HG03095 (cell line): Measurements from ENCODE around the gene IGF1R.

ENCODE experiments used
- ATAC-seq: cut with Tn5 transposase; IDR thresholded peaks from one replicate; pipeline ENCODE4 v1.9.1; 2021; ENCODE audit warnings: moderate library complexity; ENCODE audit not compliant: unreplicated experiment

The IGF1R gene

DNA sequence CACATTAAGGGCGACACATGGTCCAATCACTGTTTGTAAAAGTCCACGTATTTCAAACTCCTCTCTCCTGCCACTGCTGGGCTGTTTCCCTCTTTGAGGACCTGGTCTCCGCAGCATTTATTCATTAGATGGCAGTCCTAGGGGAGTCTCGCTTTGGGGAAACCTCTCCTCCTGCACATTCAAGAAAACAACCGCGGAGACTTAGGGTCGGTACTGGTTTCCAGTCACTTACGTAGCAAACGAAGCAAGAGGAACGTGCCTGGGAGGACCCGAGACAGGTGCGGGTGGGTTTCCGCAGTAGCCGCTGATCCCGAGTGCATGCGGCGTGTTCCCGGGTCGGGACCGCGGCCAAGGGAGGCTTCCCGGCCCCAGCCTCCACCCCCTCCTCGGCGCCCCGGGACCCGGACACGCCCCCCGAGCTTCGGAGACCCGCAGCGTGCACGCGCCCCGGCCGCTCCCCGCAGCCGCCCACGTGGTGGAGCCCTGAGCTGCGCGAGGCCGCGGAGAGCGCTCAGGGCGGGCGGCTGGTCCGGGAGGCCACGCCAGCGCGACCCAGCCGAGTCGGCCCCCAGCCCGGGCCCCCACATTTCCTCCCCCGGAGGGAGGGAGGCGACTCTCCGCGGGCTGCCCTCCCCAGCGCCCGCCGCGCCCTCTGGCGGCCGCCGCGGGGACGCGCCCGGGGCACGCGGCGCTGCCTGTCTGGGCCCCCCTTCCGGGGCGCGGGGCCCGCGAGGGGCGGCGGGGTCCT, 1.1 kb upstream of the IGF1R start:
- peak; percentile 46 for ATAC-seq

DNA sequence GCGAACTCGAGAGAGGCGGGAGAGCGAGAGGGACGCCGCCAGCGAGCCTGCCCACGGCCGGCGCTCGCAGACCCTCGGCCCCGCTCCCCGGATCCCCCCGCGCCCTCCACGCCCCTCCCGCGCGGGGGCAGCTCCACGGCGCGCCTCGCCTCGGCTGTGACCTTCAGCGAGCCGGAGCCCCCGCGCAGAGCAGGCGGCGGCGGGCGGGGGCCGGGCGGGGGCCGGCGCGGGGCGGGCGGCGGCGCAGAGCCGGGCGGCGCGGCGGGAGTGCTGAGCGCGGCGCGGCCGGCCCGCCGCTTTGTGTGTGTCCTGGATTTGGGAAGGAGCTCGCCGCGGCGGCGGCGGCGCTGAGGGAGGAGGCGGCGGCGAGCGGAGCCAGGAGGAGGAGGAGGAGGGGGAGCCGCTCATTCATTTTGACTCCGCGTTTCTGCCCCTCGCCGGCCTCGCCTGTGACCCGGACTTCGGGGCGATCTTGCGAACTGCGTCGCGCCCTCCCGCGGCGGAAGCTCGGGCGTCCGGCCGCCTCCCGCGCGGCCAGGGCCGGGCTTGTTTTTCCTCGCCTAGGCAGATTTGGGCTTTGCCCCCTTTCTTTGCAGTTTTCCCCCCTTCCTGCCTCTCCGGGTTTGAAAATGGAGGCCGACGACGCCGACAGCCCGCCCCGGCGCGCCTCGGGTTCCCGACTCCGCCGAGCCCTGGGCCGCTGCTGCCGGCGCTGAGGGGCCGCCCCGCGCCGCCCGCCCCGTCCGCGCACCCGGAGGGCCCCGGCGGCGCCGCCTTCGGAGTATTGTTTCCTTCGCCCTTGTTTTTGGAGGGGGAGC, 524 bp downstream of the IGF1R start:
- peak; percentile 20 for ATAC-seq

DNA sequence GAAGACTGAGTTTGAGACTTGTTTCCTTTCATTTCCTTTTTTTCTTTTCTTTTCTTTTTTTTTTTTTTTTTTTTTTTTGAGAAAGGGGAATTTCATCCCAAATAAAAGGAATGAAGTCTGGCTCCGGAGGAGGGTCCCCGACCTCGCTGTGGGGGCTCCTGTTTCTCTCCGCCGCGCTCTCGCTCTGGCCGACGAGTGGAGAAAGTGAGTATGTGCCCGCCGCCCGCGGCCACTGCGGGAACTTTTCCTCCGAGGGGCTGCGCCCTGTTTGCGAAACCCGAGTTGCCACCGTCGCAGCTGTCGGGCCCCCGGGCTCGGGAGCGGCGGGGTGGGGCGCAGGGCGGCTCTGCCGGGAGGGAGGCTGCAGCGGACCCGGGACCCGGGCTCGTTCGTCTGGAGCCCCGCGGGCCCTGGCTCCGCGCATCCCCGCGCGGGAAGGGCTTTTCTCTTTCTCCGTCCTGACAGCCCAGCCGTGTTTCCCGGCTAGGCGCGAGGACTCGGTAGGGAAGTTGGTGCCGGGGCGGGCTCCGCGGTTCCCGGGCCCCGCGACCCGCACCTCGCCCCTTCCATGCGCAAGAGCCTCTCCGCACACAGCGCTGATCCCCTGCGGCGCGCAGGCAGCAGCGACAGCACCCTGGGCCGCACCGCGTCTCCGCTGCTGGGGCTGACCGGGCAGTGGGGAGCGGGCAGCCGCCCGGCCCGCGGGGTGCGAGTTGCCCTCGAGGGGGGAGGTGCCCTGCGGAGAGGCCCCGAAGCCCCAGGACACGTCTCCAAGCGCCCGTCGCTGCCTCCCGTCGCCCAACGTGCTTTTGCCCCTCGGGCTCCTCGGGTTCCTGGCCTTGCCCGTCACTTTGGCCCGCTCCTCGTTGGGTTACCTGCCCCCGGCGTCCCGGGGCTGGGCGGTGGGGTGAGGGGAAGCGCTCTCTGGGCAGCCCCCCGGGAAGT, 1.4 kb downstream of the IGF1R start:
- no peak for ATAC-seq

DNA sequence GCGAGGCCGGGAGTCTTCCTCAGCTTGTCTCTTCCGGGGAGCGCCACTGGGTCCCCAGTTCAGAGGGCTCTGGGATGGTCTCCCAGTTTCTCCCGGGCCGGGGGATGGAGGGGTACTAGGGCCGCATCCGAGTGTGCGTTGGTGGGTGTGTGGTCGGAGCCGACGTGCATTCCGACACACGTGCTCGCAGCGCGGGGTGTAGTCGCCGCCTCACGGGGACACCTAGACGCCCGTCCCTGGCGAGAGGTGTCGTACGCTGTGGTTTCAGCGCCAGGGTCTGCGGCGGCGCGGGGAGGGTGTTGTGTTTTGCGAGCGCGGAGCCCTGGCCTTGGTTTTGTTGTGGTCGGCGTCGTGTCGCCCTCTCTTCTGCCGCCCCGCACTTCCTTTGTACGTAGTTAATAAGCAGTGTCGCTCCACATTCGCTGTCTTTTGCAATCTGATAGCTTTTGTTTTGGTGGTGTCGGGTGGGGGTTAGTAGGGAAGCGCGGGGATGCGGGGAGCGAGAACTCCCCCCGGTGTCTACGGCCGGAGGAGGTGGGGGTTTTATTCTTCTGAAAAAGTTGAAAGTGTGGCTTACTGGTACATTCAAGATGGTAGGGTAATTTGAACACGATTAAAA, 2.2 kb downstream of the IGF1R start:
- no peak for ATAC-seq

DNA sequence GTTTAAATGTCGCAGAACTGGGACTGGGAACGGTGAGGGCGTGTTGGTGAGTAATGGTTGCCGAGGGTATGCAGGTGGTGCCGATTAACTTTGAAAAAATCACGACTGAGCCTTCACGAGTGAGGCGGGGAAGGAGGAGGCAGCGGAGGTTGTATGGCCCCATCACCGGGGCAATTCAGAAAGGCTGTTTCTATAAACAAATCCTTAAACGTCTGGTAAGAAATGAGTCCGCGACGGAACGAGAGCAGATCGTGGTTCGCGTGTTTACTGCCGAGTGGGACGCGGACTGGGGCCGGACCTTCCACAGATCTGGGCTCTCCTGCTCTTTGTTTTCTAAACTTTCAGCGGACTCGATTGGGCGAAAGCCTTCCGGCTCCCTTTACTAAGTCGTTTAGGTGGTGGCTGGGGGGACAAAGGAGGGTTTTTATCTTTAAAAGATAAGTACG, 2.7 kb downstream of the IGF1R start:
- ATAC-seq, result no peak

DNA sequence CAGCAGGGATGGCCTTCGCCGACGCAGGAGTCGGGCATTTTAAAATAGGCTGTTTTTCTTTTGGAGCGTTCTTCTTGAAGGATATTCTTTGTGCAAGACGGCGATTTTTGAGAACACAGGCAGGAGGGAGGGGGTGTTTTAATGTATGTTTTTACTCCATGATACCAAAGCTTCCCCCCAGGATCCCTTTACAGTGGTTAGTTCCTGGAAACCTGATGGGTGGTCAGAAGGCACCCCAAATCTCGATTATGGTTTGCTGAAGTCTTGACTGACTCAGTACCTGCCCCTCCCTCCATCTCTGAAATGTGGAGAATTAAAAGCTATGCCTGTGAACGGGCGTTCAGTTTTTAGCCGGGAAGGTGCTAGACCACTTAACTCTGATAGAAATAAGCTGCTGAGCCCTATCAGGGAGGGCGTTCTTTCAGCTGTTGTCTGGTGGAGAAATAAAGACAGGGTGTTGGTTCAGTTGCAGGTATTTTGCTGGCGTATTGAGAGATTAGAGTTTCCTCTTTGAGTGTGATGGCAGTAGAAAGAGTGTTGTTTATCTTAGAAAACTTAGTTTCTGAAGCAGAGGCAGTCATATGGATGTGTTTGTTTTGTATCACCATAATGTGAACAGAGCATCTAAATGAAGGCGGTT, 3.4 kb downstream of the IGF1R start:
- no peak for ATAC-seq

DNA sequence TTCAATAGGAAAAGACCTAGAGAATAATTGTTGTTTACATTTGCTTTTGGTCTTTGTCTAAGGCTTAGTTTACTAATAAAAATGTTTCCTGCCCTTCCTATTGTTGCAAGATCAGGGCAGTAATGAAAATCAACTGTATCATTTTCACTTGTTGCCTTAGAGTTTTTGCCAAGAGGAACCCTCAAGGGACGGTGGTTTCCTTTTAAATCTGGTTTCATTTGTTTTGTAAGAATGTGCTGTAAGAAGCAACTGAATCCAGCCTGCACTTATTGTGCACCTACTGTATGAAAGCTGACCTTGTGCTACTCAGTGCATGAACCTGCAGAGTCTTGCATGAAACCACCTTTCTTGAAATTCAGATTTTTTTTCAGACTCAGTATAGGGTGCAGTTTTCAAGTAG, 5.3 kb downstream of the IGF1R start:
- no peak for ATAC-seq

DNA sequence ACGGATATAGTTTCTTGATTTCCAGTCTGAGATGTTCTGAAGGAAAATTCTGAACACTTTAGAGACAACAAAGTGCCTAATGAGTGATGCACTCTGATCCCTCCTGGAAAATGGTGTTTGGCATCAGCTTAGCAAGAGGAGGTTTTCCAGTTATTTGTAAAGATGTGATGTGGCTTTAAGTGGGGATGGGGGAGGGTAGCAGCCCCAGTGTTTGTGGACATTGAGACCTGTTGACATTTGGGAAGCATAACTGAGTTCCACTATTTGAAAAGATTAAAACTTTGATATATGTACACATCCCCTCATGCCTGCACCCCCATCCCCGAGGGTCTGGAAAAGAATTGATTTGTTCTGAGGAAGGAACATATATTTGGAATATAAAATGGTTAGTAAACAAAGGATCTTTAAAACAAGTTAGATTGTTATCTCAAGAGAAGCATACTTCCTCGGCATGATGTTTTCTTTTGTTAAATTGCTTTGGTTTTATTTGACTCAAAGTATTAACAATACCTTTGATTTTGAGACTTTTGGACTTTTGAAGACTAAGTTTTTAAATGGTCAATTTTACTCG, 6.5 kb downstream of the IGF1R start:
- no peak for ATAC-seq

DNA sequence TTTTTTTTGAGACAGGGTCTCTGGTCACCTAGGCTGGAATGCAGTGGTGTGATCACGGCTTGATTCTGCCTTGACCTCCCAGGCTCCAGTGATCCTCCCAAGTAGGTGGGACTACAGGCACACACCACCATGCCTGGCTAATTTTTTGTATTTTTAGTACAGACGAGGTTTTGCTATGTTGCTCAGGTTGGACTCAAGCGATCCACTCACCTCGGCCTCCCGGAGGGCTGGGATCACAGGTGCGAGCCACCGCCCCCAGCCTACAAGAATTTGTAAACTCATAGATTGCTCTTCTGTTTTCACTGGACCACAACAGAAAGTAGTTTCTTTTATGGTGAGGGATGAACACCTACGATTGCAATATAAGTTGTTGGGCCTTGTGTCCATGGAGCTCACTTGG, 7.4 kb downstream of the IGF1R start:
- ATAC-seq, result no peak

DNA sequence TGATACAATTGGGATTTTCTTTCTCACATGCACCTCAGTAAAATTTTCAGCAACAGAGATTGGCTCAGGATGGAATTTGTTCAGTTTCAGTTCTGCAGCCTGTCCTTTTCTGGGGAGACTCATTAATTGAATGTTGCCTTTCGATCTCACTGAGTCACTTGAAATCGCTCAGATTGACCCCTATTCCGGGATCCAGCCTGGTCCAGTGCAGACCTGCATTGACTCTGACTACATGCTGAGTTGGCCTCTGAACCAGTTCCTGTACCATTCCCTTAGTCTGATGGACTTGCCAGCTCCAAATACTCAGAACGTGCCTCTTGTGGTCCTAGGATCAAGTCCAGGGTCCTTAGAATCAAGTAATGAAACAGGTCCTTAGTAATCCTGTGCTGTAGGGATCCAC, 9.4 kb downstream of the IGF1R start:
- ATAC-seq, result no peak

DNA sequence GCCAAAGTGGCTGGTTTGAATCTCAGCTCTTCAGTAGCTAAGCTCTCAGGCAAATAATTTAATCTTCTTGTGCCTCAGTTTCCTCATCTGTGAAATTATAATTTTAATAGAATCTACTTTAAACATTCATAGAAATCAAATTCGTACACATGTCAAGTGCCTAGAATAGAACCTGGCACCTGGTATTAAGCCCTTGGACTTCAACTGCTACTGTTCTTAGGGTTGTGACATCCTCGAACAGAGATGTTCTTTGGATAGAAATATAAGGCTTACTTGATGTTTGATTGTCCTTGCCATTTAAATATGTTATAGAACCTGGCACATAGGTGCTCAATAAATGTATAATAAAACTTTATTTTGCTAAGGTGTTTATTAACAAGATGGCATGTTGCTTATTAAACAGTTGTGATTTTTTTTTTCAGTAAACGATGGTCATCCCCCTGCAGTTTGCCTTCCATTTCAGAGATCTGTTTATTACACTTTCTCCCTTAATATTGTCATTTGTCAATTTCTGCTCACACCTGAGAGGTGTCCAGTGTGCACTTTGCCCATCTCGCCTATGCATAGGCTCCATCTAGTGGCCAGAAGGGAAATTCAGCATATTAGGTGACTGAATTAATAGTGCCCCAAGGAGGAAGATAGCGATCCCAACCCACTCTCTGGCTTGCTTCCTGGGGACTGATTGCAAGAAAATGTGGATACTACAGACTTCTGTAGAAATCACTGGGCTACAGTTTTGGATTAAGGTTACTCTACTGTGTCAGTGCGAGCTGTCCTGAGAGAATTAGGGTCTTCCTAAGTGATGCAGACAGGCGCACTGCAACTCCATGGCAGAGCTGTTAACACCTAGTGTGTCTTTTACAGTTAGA, 10.7 kb downstream of the IGF1R start:
- peak; percentile 87 for ATAC-seq

DNA sequence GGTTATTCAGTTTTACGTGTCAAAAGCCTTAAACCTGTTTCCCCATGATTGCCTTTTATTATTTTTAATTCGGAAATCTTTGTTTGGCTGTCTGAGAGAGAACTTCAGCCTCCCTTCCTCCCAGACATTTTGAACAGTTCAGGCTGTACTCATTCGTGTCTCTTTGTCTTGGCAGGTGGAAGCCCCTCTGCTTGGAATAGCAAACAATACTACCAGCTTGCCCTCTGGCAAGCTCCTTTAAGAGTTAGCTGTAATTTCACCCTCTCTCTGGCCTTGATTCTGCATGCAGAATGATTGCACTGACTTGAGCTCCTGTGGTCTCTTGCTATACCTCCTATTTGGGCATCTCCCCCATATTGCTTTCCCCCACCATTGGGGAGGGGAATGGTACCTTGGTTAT, 11.7 kb downstream of the IGF1R start:
- ATAC-seq, result no peak

DNA sequence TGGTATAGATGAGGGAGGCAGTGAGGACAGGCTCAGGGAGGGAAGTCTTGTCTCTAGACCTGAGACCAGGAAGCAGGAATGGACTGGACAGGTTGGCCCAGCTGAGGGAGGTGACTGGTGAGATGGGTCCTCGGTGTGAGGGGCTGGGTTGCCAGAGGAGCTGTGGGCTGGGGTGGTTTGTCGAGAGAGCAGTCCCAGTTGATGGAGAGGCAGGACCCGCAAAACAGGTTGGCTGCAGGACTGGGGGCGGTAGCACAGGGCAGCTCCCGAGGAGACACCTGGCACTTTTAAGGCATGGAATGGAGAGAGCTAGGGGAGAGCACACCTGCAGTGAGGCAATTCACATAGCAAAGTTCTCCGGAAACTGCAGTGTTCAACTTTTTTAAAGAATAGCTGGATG, 14.7 kb downstream of the IGF1R start:
- ATAC-seq, result no peak

DNA sequence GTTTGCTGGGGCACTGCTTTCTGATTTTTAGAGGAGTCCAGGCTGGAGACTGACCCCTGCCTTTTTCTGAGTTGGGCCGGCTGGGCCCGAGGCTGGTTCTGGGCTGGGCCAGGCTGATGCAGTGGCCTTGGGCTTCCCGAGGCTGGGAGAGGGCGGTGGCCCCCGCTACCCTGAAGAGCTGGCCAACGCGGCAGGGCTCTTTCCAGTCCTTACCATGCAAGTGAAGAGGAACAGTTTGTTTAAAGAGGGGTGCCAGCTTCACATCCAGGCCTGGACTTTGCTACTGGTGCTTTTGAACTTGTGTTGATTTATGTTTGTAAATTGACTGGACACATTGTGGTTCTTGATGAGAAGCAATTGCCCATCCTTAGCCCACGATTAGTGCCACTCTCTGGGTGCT, 15.3 kb downstream of the IGF1R start:
- ATAC-seq, result no peak

DNA sequence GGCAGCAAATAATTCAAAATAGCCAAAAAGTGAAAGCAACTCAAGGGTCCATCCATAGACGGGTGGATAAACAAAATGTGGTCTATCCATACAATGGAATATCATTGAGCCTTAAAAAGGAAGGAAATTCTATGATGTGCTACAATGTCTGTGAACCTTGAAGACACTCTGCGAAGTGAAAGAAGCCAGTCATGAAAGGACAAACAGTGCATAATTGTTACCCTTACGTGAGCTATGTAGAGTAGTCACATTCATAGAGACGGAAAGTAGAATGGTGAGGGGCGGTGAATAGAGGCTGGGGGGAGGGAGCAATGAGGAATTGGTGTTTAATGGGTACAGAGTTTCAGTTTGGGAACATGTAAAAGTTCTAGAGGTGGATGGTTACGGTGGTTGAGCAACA, 18.1 kb downstream of the IGF1R start:
- no peak for ATAC-seq

DNA sequence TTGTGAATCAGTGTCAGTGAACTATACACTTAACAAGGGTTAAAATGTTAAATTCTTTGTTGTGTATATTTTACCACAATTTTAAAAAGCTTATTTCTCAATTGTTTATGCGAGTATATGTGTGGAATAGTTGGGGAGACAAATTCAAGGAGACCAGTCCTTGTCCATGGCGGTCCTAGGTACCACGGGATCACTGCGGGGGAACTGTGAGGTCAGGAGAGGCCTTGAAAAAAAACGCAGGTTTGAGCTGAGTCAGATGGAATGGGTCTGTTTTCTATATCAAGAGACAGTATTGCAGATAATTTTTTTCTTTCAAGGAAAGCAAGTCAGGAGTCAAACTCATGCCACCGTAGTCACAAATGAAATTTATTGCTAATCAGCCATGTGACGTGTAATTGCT, 18.5 kb downstream of the IGF1R start:
- ATAC-seq, result no peak

DNA sequence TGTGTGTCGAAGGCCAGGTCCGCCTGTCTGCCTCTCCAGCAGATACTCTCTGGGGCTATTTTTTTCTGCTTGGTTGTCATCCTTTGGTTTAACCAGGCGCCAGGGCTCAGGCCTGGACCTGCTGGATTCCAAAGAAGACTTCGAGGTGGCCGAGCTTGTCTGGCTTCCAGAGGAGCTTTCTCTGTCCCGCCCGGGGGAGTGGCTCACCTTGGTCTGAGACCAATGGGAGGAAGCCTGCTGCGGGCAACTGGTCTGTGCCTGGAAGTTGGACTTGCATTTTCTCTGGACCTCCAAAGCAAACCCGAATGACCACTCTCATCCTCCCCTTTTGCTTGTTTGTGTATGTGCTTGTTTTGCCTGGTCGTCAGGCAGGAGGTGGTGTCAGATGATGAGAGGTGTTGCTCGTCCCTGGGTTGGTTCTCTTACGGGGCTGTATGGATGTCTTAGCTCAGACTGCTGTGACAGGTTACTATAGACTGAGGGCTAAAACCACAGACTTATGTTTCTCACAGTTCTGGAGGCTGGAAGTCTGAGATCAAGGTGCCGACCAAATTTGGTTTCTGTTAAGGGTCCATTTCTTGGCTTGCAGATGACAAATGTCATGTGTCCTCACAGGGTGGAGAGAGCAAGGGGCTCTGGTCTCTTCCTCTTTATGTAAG, 19.3 kb downstream of the IGF1R start:
- no peak for ATAC-seq

DNA sequence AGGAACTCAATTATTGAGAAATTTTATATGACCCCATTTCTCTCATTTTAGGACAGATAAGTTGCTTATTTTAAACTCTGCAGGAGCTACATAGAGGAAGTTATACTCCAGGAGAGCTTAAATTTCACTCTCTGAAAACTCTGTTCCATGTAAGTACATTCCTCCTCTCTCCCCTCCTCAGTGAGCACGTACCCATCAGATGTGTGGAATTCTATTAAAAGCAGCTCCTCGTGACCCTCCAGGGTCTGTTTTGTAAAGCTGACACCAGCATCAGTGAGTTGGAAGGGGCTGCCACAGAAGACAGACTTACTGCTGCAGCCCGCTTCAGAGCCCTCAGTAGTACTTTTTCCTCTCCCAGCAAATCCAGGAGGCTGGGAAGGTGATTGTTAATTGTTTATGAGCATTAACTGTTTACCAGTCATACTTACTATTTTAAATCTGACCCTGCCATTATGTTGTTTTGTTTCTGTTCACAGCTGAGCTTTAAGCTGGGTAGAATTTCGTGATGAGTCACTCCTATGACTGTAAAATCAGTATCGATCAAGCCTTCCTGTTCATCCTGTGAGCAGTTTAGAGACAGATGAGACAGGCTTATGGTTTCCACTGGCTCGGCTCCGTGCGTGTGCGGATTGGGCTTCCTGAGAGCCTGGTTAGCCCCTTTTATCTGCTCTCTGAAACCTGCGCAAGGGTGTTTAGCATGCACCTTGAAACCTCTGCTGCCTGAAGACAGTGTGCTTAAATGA, 20.4 kb downstream of the IGF1R start:
- ATAC-seq, result peak; percentile 50
